B cell (primary cell): ENCODE data around the gene SC5D. TPM values are rescaled to one million over a fixed set of nuclear protein-coding genes. Genes with fewer than 3 reads are reported as not detected.
A peak's percentile ranks its signal among the peaks of the same experiment; 100 is the strongest.

ENCODE experiments used
- ATAC-seq: fragments of 200-7000 bp; cut with Tn5 transposase; one replicate; pipeline ENCODE4 v1.10.0; 2021; ENCODE audit warnings: low read depth, mild to moderate bottlenecking, moderate number of reproducible peaks, moderate library complexity
- CTCF ChIA-PET: fragments of 350-600 bp; sonication (Branson Sonifier 250); formaldehyde crosslinking; loops from one replicate; lab custom pipeline; 2021; ENCODE audit warnings: antibody characterized with exemption, inconsistent platforms; lab: Charles Lee
- POLR2A ChIA-PET: fragments of 350-600 bp; sonication (Branson Sonifier 250); formaldehyde crosslinking; loops from one replicate; lab custom pipeline; 2021; ENCODE audit warnings: antibody characterized with exemption; lab: Charles Lee
- DNase-seq: peaks from one replicate; pipeline ENCODE4 v3.0.0; 2013
- H2AFZ ChIP-seq: 2 replicates; pipeline ENCODE4 v1.6.1; 2012; ENCODE audit warnings: mild to moderate bottlenecking, low read depth, low read length; ENCODE audit not compliant: insufficient read depth, poor library complexity, severe bottlenecking
- H3K27ac ChIP-seq, 2 donors: 1 replicate in 1 of 2; 2 replicates in 1 of 2; pipeline ENCODE4 v1.5.1; 2012 to 2013; ENCODE audit warnings: low read length in 2 of 2, mild to moderate bottlenecking in 2 of 2, moderate library complexity in 1 of 2
- H3K27me3 ChIP-seq, 4 experiments: fragments of 200-600 bp in 1 of 4; sonication (generic) in 1 of 4; replicated peaks in 1 of 4; 1 replicate in 2 of 4; 2 replicates in 2 of 4; pipeline versions ENCODE4 v1.6.1 to v1.7.0; 2013 to 2016; ENCODE audit warnings: low read length in 3 of 4, mild to moderate bottlenecking in 2 of 4, mixed read lengths in 1 of 4, moderate library complexity in 1 of 4; ENCODE audit not compliant: insufficient read depth in 4 of 4, control insufficient read depth in 3 of 4; ENCODE audit errors: control extremely low read depth in 1 of 4
- H3K36me3 ChIP-seq, 2 experiments: replicated peaks in 1 of 2; 1 replicate in 1 of 2; 2 replicates in 1 of 2; pipeline versions ENCODE4 v1.6.1 to v1.7.1; 2013; ENCODE audit warnings: low read length in 1 of 2; ENCODE audit not compliant: insufficient read depth in 2 of 2, control insufficient read depth in 1 of 2; ENCODE audit errors: control extremely low read depth in 1 of 2, extremely low read depth in 1 of 2
- H3K4me1 ChIP-seq, 2 donors: fragments of 200-600 bp in 1 of 2; sonication (generic) in 1 of 2; 1 replicate in 1 of 2; 2 replicates in 1 of 2; pipeline versions ENCODE4 v1.5.1 to v1.6.1; 2013 to 2017; ENCODE audit warnings: low read length in 2 of 2; ENCODE audit not compliant: control insufficient read depth in 2 of 2, insufficient read depth in 2 of 2
- H3K4me2 ChIP-seq: replicated peaks from 2 replicates; pipeline ENCODE3; 2012; ENCODE audit warnings: mild to moderate bottlenecking, low read depth, low read length; ENCODE audit not compliant: poor library complexity, severe bottlenecking
- H3K4me3 ChIP-seq, 5 experiments: fragments of 200-600 bp in 1 of 5; sonication (generic) in 1 of 5; 1 replicate in 3 of 5; 2 replicates in 2 of 5; pipeline versions ENCODE4 v1.5.1 to v1.7.0; 2011 to 2016; ENCODE audit warnings: low read length in 4 of 5, mild to moderate bottlenecking in 4 of 5, low read depth in 2 of 5, control low read depth in 1 of 5, moderate library complexity in 1 of 5; ENCODE audit not compliant: insufficient read depth in 1 of 5; ENCODE audit errors: control extremely low read depth in 1 of 5, extremely low read depth in 1 of 5
- H3K79me2 ChIP-seq: fragments of 200-600 bp; sonication (generic); one replicate; pipeline ENCODE4 v1.6.0; 2016; ENCODE audit warnings: low read length; ENCODE audit not compliant: control insufficient read depth, insufficient read depth
- H3K9ac ChIP-seq: fragments of 200-600 bp; sonication (generic); 2 replicates; pipeline ENCODE4 v1.6.1; 2017; ENCODE audit warnings: mild to moderate bottlenecking, low read length, moderate library complexity
- H3K9me3 ChIP-seq, 3 donors: one replicate each; pipeline versions ENCODE4 v1.6.1 to v1.7.1; 2013; ENCODE audit warnings: low read length in 2 of 3; ENCODE audit not compliant: control insufficient read depth in 2 of 3, insufficient read depth in 1 of 3; ENCODE audit errors: control extremely low read depth in 1 of 3
- H4K20me1 ChIP-seq: 2 replicates; pipeline ENCODE4 v1.6.0; 2012; ENCODE audit warnings: mild to moderate bottlenecking, low read length; ENCODE audit not compliant: insufficient read depth, control insufficient read depth, poor library complexity, severe bottlenecking
- H3K27ac Mint-ChIP-seq: one replicate; pipeline ENCODE4 v1.8.0; 2021; ENCODE audit warnings: mixed read lengths
- H3K27me3 Mint-ChIP-seq: one replicate; pipeline ENCODE4 v1.8.0; 2021; ENCODE audit warnings: mixed read lengths
- H3K4me1 Mint-ChIP-seq: one replicate; pipeline ENCODE4 v1.8.0; 2021; ENCODE audit warnings: mixed read lengths
- H3K4me3 Mint-ChIP-seq: one replicate; pipeline ENCODE4 v1.8.0; 2021; ENCODE audit warnings: mixed read lengths
- H3K9me3 Mint-ChIP-seq: one replicate; pipeline ENCODE4 v1.8.0; 2022; ENCODE audit warnings: mixed read lengths; ENCODE audit not compliant: insufficient read depth
- EZH2 ChIP-seq: IDR thresholded peaks from 2 replicates; pipeline ENCODE4 v1.6.1; 2012; ENCODE audit warnings: borderline replicate concordance, low read depth, mild to moderate bottlenecking, moderate library complexity, low read length; ENCODE audit not compliant: insufficient read depth, poor library complexity, severe bottlenecking
- WGBS: methylation state at CpG from one replicate; pipeline ENCODE4 v1.1.5; 2013; ENCODE audit warnings: missing lambda C conversion rate; ENCODE audit not compliant: insufficient coverage; 5-methylcytosine and 5-hydroxymethylcytosine counted together
- intact Hi-C: fragments of 100-400 bp; cut with micrococcal nuclease; formaldehyde crosslinking; loops from one replicate; pipeline ENCODE4 v1.10.0; 2022
- polyA plus RNA-seq: library from polyadenylated mRNA; depleted of rRNA; stranded (reverse); fragments of >200 nt; gene quantifications from 2 replicates; pipeline ENCODE4 v1.2.3, GENCODE V29; 2012
- total RNA-seq, 2 donors: library from RNA; stranded (reverse); fragments of 120-200 nt in 1 of 2; gene quantifications; 1 replicate in 1 of 2; 2 replicates in 1 of 2; pipeline versions ENCODE4 v1.2.3 to v1.2.4, GENCODE V29; 2013 to 2022
- TF ChIP-seq, protein P1 (sequence below): fragments of 200-600 bp; IDR thresholded peaks from one replicate; pipeline ENCODE4 v1.8.0; 2022; ENCODE audit warnings: antibody characterized with exemption, mild to moderate bottlenecking

The SC5D gene
- total and polyA plus RNA-seq, 2 donors (not counting 1 experiment from before 2014, with no cell fraction given): 15.2 to 54.8 TPM

DNA sequence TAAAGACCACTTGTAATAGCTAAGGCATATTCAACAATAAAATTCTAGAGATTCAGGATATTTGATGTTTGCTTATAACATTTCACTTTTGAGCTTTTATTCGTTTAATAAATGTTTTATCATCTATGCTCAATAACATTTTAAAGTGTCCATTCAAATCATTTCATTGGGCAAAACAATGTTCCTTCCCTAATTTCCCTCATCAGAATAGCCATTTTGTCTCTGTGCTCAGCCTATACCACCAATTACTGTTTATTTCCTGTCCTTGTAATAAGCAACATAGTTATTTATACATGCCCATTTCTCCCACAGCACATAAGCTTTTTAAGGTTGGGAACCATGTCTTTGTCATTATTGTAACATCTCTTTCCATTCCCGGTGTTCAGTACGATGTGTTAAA is 1.3 kb upstream of the SC5D start:
- Histone ChIP-seq H2AFZ (no peak overlapping the region), H3K4me3 (no peak overlapping the region), H3K4me1 (peaks cover 9 to 12% of the 10 kb centered on the region in 2 donors), H3K27me3 (no peaks in the 10 kb centered on the region), H4K20me1 (no peaks in the 10 kb centered on the region), H3K9ac (no peak overlapping the region), H3K27ac (peak overlapping the region; percentile 93), H3K36me3 (no peaks in the 10 kb centered on the region), H3K4me2 (no peak overlapping the region), H3K9me3 (no peaks in the 10 kb centered on the region), H3K79me2 (peaks cover 37% of the 10 kb centered on the region)
- WGBS: no CpG with 5 or more reads among the region's 3 CpGs
- POLR2A ChIA-PET: interaction anchor here (1.6 kb wide), 1 partner anchor 1771 kb away, joined by 3 read pairs; no protein-coding TSS in a partner anchor
- ATAC-seq (no peak), DNase-seq (no peak)
- Mint-ChIP-seq H3K27ac (peak overlapping the region; percentile 61), H3K4me1 (peaks cover 46% of the 10 kb centered on the region), H3K27me3 (no peaks in the 10 kb centered on the region), H3K4me3 (peak overlapping the region; percentile 36), H3K9me3 (no peaks in the 10 kb centered on the region)
- CTCF ChIA-PET: interaction anchor here (0.6 to 2.2 kb wide), 7 partner anchors 14 to 1863 kb away, joined by 3 to 11 read pairs (median 4); no protein-coding TSS in a partner anchor
- TF ChIP-seq EZH2: no peak
- TF ChIP-seq, protein P1, sequence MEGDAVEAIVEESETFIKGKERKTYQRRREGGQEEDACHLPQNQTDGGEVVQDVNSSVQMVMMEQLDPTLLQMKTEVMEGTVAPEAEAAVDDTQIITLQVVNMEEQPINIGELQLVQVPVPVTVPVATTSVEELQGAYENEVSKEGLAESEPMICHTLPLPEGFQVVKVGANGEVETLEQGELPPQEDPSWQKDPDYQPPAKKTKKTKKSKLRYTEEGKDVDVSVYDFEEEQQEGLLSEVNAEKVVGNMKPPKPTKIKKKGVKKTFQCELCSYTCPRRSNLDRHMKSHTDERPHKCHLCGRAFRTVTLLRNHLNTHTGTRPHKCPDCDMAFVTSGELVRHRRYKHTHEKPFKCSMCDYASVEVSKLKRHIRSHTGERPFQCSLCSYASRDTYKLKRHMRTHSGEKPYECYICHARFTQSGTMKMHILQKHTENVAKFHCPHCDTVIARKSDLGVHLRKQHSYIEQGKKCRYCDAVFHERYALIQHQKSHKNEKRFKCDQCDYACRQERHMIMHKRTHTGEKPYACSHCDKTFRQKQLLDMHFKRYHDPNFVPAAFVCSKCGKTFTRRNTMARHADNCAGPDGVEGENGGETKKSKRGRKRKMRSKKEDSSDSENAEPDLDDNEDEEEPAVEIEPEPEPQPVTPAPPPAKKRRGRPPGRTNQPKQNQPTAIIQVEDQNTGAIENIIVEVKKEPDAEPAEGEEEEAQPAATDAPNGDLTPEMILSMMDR: no peak
- intact Hi-C loops: loop anchor here (5.0 to 10.0 kb wide), 2 partner anchors 131 to 957 kb away; partner anchors contain the start of gene ARHGEF12

DNA sequence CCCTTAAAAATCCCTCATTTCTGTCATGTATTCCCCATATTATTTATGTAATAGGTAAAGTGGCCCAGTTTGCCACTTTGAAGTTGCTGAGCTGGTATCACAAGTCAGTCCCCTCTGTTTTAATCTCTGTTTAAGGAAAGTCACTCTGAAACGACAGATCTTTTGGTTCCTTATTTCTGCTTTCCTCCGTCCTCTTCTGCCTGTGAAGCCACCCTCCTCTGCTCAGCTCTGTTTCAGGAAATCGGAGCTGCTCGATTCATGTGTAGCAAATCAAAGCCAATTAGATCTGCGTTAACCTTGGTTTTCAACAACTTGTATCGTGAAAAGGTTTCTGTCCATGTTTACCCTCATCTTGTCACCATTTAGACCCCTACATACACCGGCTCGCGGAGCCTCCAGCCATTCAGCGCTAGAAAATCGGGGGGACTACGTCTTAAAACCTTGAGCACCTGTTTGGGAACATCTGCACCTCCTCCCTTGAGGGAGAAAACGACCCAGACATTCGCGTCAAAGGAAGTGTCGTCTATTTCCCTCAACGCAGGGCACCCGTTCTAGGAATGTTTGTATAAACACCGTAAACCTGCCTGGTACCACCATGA is 576 bp upstream of the SC5D start:
- ChIA-PET POLR2A (interaction anchor here (0.9 to 1.6 kb wide), 4 partner anchors 76 to 1771 kb away, joined by 3 to 4 read pairs (median 3); no protein-coding TSS in a partner anchor), CTCF (interaction anchor here (0.6 to 2.2 kb wide), 11 partner anchors 11 to 1864 kb away, joined by 3 to 11 read pairs (median 3); no protein-coding TSS in a partner anchor)
- 0% methylated on average over 19 of the region's 19 CpGs for WGBS
- Mint-ChIP-seq H3K4me1 (peaks cover 50% of the 10 kb centered on the region), H3K27ac (peak overlapping the region; percentile 97), H3K27me3 (no peaks in the 10 kb centered on the region), H3K4me3 (peak overlapping the region; percentile 94), H3K9me3 (no peaks in the 10 kb centered on the region)
- ATAC-seq (peak; percentile 58), DNase-seq (no peak)
- Histone ChIP-seq H2AFZ (peak overlapping the region; percentile 82), H3K27ac (peak overlapping the region; percentile 93), H3K9me3 (no peaks in the 10 kb centered on the region), H3K9ac (peak overlapping the region; percentile 77), H3K36me3 (no peaks in the 10 kb centered on the region), H3K27me3 (no peaks in the 10 kb centered on the region), H3K4me3 (peak overlapping the region; percentile 69 to 96 (median 89)), H3K4me2 (peak overlapping the region; percentile 78), H3K79me2 (peaks cover 41% of the 10 kb centered on the region), H4K20me1 (no peaks in the 10 kb centered on the region), H3K4me1 (peaks cover 9 to 12% of the 10 kb centered on the region in 2 donors)
- intact Hi-C loops: loop anchor here (1.0 to 10.0 kb wide), 7 partner anchors 43 to 957 kb away; partner anchors contain the start of gene ARHGEF12
- no peak for TF ChIP-seq EZH2
- TF ChIP-seq, protein P1: no peak
